Cardiac fibroblast (primary cell): ENCODE results near the gene CLSTN1.

ENCODE experiments used
- DNase-seq, 2 donors: peaks; one replicate each; pipeline versions ENCODE4 v3.0.0 to v3.0.0-alpha.2; 2010; ENCODE audit warnings: low read depth in 2 of 2
- H3K4me3 ChIP-seq, 2 donors: replicated peaks in 1 of 2; 1 replicate in 1 of 2; 2 replicates in 1 of 2; pipeline ENCODE4 v1.5.1; 2011; ENCODE audit warnings: low read depth in 2 of 2, low read length in 2 of 2, mild to moderate bottlenecking in 2 of 2, moderate library complexity in 1 of 2
- CTCF ChIP-seq: IDR thresholded peaks from one replicate; pipeline ENCODE4 v1.5.1; 2011; ENCODE audit warnings: low read depth, mild to moderate bottlenecking, low read length, inconsistent platforms

The CLSTN1 gene

DNA sequence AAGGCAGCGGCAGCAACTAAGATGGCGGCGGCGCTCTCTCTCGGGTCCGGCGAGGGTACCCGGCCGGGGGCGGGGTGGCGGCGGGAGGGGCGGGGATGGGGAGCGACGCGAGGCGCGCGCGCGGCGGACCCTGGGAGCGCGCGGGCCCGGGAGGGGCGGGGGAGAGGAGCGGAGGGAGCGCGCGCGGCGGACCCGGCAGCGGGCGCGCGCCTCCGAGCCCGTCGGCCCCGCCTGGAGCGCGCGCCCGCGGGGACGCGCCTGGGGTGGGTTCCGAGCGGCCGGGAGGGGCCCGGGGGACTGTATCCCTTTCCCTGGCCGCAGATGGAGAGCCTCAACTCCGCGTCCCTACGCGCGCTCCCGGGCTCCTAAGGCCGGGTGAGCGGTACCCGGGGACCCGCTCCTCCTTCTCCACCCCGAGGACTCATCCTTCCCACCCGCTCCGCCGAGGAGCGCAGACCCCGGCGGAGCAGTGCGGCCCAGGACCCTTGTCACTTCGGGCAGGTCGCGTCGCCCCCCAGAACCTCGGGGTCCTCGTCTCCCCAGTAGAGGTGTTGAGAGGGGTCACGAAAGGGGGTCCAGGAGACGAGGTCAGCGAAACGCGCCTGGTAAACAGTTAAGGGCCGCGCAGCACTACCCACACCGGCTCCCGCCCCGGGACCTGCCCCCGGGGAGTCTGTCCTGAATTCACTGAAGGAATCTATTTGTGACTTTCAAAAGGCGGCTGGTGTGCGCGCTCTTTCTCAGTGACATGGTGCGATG, at the start of gene CLSTN1:
TSS of gene CLSTN1 (minus strand) at position 23 of the 759 bp plus-strand sequence. CDS start 232 bp downstream, outside the sequence.
- TF ChIP-seq CTCF: no peak
- peak within 1 kb of the TSS; percentile 93 to 98 for H3K4me3 ChIP-seq
- peak; percentile 86 to 89 for DNase-seq

DNA sequence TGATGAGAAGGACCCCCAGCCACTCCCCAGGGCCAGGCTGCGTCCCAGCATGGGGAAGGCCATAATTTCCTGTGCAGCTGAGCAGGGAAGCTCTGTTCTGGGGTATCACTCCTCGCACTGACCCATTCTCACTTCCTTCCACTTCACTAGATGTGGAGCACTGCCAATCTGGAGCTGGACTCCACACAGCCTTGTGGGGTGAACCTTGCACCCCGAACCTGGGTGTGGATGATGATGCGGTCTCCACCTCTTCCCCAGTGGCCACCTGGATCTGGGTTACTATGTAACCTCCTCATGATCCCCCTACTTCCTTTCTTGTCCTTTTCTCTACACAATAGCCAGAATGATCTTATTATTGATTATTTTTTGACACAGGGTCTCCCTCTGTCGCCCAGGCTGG, 49.6 kb upstream of the CLSTN1 start:
- no peak overlapping the region for H3K4me3 ChIP-seq
- no peak for DNase-seq
- TF ChIP-seq CTCF: no peak

DNA sequence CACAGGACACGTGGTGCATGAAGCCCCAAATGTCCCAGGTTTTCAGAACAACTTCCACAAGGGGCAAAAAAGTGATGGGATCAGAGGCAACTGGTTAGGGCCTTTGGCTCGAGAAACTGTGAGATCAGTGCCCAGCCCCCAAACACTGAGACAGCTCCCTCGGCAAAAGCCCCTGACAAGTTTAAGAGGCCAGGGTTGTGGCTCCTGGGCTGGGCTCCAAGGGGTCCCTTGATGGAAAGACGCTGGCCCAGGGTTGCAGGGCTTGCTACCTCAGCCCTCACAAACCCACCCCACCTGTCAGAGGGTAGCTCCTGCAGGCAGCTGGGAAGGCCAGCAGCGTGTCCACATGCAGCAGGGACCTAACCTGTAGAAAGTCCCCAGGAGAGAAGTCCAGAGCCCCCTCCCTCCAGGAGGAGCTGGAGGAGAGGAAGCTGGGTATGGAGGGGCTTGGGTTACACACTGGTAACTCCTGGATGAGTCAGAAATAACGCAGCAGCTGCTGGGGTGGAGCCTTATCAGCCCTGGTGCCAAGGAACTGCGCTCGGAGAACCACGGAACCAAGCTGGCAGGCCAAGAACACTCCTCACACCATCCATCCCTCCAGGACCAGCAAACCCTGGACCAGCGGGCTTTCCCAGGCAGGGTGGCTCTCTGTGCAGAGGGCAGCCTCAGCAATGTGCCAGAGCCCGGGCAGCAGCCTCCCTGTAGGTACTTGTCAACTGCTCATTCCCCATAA, 48.8 kb upstream of the CLSTN1 start:
- DNase-seq: peak; percentile 22 to 32
- TF ChIP-seq CTCF: no peak
- H3K4me3 ChIP-seq: no peak overlapping the region

DNA sequence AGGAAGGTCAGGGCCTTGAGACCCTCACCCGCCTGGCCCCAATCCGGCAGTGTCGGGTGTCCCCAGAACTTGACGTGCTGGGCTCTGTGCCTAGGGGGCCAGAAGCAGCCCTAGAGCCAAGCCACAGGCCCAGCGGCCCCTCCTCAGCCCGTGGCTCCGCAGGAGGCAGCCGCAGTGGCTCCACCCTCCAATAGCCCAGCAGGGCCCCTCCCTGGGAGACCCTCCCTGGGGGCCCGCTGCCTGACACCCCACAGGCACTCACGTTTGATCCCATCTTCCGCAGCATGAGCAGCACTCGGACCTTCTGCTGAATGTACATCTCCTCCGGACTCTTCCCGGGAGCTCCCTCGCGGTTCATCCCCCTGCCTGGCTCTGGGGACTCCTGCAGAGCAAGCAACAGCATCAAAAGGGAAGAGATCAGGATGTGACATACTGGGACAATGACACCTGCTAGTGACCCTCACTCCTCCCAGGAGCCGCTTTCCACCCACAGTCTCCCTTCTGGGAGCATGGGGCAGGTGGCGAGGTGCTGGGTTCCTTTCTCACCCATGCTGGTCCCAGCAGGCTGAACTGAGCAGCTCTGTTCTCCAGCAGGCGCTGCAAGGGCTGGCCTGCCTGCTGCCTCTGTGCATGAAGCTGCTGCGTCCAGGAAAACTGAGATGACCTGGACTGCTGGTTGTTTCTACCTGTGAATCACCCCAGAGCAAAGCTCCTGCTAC, 48.1 kb upstream of the CLSTN1 start:
- DNase-seq: no peak
- no peak for TF ChIP-seq CTCF
- H3K4me3 ChIP-seq: no peak overlapping the region

DNA sequence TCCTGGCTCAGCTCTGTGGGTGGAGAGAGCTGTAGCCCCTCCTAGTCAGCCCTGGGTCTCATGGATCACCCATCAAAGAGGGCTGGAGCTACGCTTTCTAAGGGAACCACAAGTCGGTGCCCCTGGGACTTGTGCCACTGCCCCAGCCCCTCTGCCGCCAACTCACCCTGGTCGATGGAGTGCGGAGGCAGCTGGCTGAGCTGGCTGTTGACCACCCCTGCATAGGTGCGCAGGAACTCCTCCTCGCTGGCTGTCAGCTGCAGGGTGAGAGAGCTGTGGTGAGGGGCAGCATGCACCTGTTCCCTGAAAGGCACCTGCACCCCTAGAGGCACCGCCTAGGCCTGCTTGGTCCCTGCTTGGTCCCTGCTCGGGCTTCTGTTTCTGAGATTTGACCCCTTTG, 47.3 kb upstream of the CLSTN1 start:
- TF ChIP-seq CTCF: no peak
- no peak overlapping the region for H3K4me3 ChIP-seq

DNA sequence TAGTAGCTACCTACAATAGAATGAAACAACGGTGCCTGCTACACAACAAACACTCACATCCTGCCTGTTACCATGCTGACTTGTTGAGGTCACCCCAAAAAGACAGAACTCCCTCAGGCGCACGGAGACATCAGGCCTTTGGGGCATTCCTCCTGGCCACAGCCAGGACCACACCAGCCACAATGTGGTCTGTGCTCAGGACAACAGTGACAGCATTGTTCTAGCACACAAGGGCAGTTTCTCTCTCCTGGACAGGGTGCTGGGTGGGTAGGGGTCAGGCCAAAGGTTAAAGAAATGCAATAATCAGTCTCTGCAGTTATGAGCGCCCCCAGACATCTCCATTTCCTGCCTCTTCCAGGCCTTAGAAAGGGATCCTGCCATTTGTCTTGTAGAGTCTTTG, 46.8 kb upstream of the CLSTN1 start:
- H3K4me3 ChIP-seq: no peak overlapping the region

More for the DNA sequence above, 47.3 kb upstream of the CLSTN1 start:
- DNase-seq: no peak

More for the DNA sequence above, 46.8 kb upstream of the CLSTN1 start:
- no peak for TF ChIP-seq CTCF
- no peak for DNase-seq
